Measurements from ENCODE around the gene STX7.

- TF ChIP-seq CTCF (IDR thresholded peaks at IDR 0.05) (no peak), EZH2phosphoT487 (IDR thresholded peaks at IDR 0.05) (no peak)
These were observed 5.8 kb downstream of the STX7 start for GRCh38 chr6:132506869-132507808.

Data from neural progenitor cell (in vitro differentiated cells).